K562 (cell line): ENCODE data around the gene RNASE8. TPM values are rescaled to one million over a fixed set of nuclear protein-coding genes. Genes with fewer than 3 reads are reported as not detected.

Experiments used
- ATAC-seq: fragments of 200-7000 bp; cut with Tn5 transposase; 3 replicates; pipeline ENCODE4 v1.9.1; 2020; ENCODE audit warnings: moderate library complexity
- BruUV-seq: library from RNA; stranded (reverse); fragments of 400-500 nt; replicated peaks from 2 replicates; lab custom pipeline; 2021; lab: Mats Ljungman, UMichigan
- CTCF ChIA-PET: fragments of 300-600 bp; formaldehyde crosslinking; extraction: SDS; loops from one replicate; lab custom pipeline; 2021; ENCODE audit warnings: low intra/inter-chr PET ratio; lab: Yijun Ruan, JAX
- POLR2A ChIA-PET: fragments of 300-600, 350-650 bp; sonication (Branson Sonifier 250); formaldehyde crosslinking; extraction: SDS; loops from one replicate; lab custom pipeline; 2021; ENCODE audit warnings: antibody characterized with exemption, inconsistent platforms; lab: Yijun Ruan, JAX
- DNase-seq, 4 experiments: peaks; one replicate each; pipeline versions ENCODE4 v3.0.0 to v3.0.0-alpha.2; 2011 to 2018; ENCODE audit warnings: low spot score in 3 of 4, mixed read lengths in 3 of 4; ENCODE audit errors: extremely low read depth in 1 of 4
- FAIRE-seq: peaks from 2 replicates; lab custom pipeline; 2011; peaks lifted over from hg19 to GRCh38; lab: Jason Lieb, UNC
- H2AFZ ChIP-seq: 2 replicates; pipeline ENCODE4 v1.6.0; 2011; ENCODE audit warnings: low read depth, low read length, control low read depth, inconsistent platforms
- H3K27ac ChIP-seq: fragments of 200-600 bp; 3 replicates; pipeline ENCODE4 v1.8.0; 2011; ENCODE audit warnings: low read depth, mild to moderate bottlenecking, control low read depth, inconsistent platforms, low read length, moderate library complexity, mixed read lengths; ENCODE audit errors: extremely low read depth
- H3K27me3 ChIP-seq, 2 experiments: fragments of 300-600 bp in 1 of 2; 2 replicates in 1 of 2; 3 replicates in 1 of 2; pipeline versions ENCODE4 v1.6.0 to v1.8.0; 2011; ENCODE audit warnings: inconsistent platforms in 2 of 2, low read length in 2 of 2, mild to moderate bottlenecking in 1 of 2, mixed read lengths in 1 of 2, moderate library complexity in 1 of 2; ENCODE audit not compliant: control insufficient read depth in 2 of 2, insufficient read depth in 2 of 2
- H3K36me3 ChIP-seq: fragments of 300-600 bp; 3 replicates; pipeline ENCODE4 v1.8.0; 2011; ENCODE audit warnings: mild to moderate bottlenecking, low read length, inconsistent platforms; ENCODE audit not compliant: control insufficient read depth, insufficient read depth
- H3K4me1 ChIP-seq, 2 experiments: fragments of 200-600 bp in 1 of 2; replicated peaks in 1 of 2; 2 replicates in 1 of 2; 3 replicates in 1 of 2; pipeline versions ENCODE4 v1.5.1 to v1.8.0; 2011; ENCODE audit warnings: inconsistent platforms in 2 of 2, low read length in 2 of 2, mild to moderate bottlenecking in 1 of 2, mixed read lengths in 1 of 2, moderate library complexity in 1 of 2; ENCODE audit not compliant: control insufficient read depth in 2 of 2, insufficient read depth in 2 of 2
- H3K4me2 ChIP-seq: 2 replicates; pipeline ENCODE4 v1.6.1; 2011; ENCODE audit warnings: low read length, control low read depth, inconsistent platforms, mixed read lengths; ENCODE audit not compliant: insufficient read depth
- H3K4me3 ChIP-seq: fragments of 200-600 bp; sonication (generic), shearing (Covaris generic); 2 replicates; pipeline ENCODE4 v1.5.1; 2016; ENCODE audit warnings: control low read depth, inconsistent platforms
- H3K79me2 ChIP-seq: fragments of 200-600 bp; 3 replicates; pipeline ENCODE4 v1.8.0; 2011; ENCODE audit warnings: low read length, inconsistent platforms; ENCODE audit not compliant: control insufficient read depth, insufficient read depth
- H3K9ac ChIP-seq, 2 experiments: 2 replicates each; pipeline versions ENCODE4 v1.6.0 to v1.6.1; 2011; ENCODE audit warnings: low read depth in 2 of 2, low read length in 2 of 2, control low read depth in 1 of 2, inconsistent platforms in 1 of 2, mild to moderate bottlenecking in 1 of 2, mixed read lengths in 1 of 2; ENCODE audit not compliant: insufficient read depth in 1 of 2
- H3K9me1 ChIP-seq: one replicate; pipeline ENCODE4 v1.6.0; 2011; ENCODE audit warnings: inconsistent platforms, mild to moderate bottlenecking, low read length, moderate library complexity; ENCODE audit not compliant: control insufficient read depth, insufficient read depth
- H3K9me3 ChIP-seq: replicated peaks from 2 replicates; pipeline ENCODE4 v1.5.1; 2011; ENCODE audit warnings: low read depth, low read length, inconsistent platforms; ENCODE audit not compliant: control insufficient read depth, insufficient read depth
- H4K20me1 ChIP-seq: replicated peaks from 2 replicates; pipeline ENCODE4 v1.6.1; 2011; ENCODE audit warnings: low read length, inconsistent platforms, mixed read lengths; ENCODE audit not compliant: control insufficient read depth, insufficient read depth
- CHD4 ChIP-seq: fragments of 200-600 bp; sonication (generic); IDR thresholded peaks from 3 replicates; pipeline ENCODE4 v1.6.1; 2012; ENCODE audit warnings: low read depth, mild to moderate bottlenecking, mixed read lengths, low read length, inconsistent platforms; ENCODE audit not compliant: insufficient read depth, insufficient replicate concordance, poor library complexity, severe bottlenecking
- DIDO1 ChIP-seq: fragments of 450-650 bp; IDR thresholded peaks from 2 replicates; pipeline ENCODE4 v1.6.1; 2016; ENCODE audit warnings: low read depth, missing biosample characterization, missing genetic modification characterization
- HNRNPH1 ChIP-seq: fragments of 200-400 bp; formaldehyde crosslinking; optimal IDR thresholded peaks from 2 replicates; pipeline ENCODE3; 2017; ENCODE audit warnings: low read depth, mild to moderate bottlenecking, low read length, moderate library complexity
- HNRNPK ChIP-seq: fragments of 200-400 bp; formaldehyde crosslinking; IDR thresholded peaks from one replicate; pipeline ENCODE4 v1.6.1; 2018; ENCODE audit warnings: mild to moderate bottlenecking, low read depth, low read length; ENCODE audit not compliant: poor library complexity, severe bottlenecking
- NR4A1 ChIP-seq, 2 experiments: fragments of 250-450 bp in 1 of 2; fragments of 450-650 bp in 1 of 2; sonication (Bioruptor Pico) in 1 of 2; IDR thresholded peaks; 2 replicates each; pipeline versions ENCODE4 v1.4.0 to v1.6.1; 2016 to 2020; ENCODE audit warnings: mild to moderate bottlenecking in 2 of 2, missing compliant biosample characterization in 1 of 2, missing genetic modification characterization in 1 of 2, moderate library complexity in 1 of 2
- PHF21A ChIP-seq: fragments of 450-650 bp; IDR thresholded peaks from 2 replicates; pipeline ENCODE4 v1.6.1; 2017; ENCODE audit warnings: low read depth, borderline replicate concordance
- POLR3G ChIP-seq: IDR thresholded peaks from 2 replicates; pipeline ENCODE4 v1.6.1; 2011; ENCODE audit not compliant: insufficient read length, insufficient replicate concordance; ENCODE audit errors: extremely low read depth
- RBM17 ChIP-seq: fragments of 200-400 bp; formaldehyde crosslinking; IDR thresholded peaks from 2 replicates; pipeline ENCODE4 v1.6.1; 2017; ENCODE audit warnings: low read depth, mild to moderate bottlenecking, low read length, borderline replicate concordance
- RHOXF2B ChIP-seq: fragments of 250-450 bp; sonication (Bioruptor Pico); conservative IDR thresholded peaks from 2 replicates; pipeline ENCODE4 v1.5.1; 2021
- SMAD3 ChIP-seq: fragments of 450-650 bp; formaldehyde crosslinking; conservative IDR thresholded peaks from 2 replicates; pipeline ENCODE4 v1.4.0; 2020; ENCODE audit warnings: mild to moderate bottlenecking
- TSC22D4 ChIP-seq: fragments of 450-650 bp; IDR thresholded peaks from 2 replicates; pipeline ENCODE4 v1.6.1; 2016; ENCODE audit warnings: missing genetic modification characterization, missing biosample characterization, control low read depth
- ZC3H8 ChIP-seq: fragments of 450-650 bp; IDR thresholded peaks from 2 replicates; pipeline ENCODE4 v1.6.1; 2017
- ZNF551 ChIP-seq: fragments of 250-450 bp; sonication (Bioruptor Pico); IDR thresholded peaks from 2 replicates; pipeline ENCODE4 v1.5.0; 2021; ENCODE audit warnings: mild to moderate bottlenecking, moderate library complexity
- ZNF644 ChIP-seq: fragments of 200-800 bp; sonication (Bioruptor generic); IDR thresholded peaks from 2 replicates; pipeline ENCODE4 v1.6.1; 2016; ENCODE audit warnings: low read depth, missing genetic modification characterization, missing compliant biosample characterization
- ZNF778 ChIP-seq: fragments of 450-650 bp; formaldehyde crosslinking; IDR thresholded peaks from 2 replicates; pipeline ENCODE4 v1.4.0; 2020; ENCODE audit warnings: mild to moderate bottlenecking, moderate library complexity
- ZNF830 ChIP-seq: fragments of 250-450 bp; sonication (Bioruptor Pico); IDR thresholded peaks from 2 replicates; pipeline ENCODE4 v1.5.0; 2021; ENCODE audit warnings: mild to moderate bottlenecking
- WGBS: fragments of 100-300 bp; shearing (Covaris generic); methylation state at CpG from one replicate; pipeline ENCODE4 v1.1.6; 2016; ENCODE audit warnings: low coverage, mixed read lengths; ENCODE audit not compliant: insufficient coverage; ENCODE audit errors: missing lambda C conversion rate; 5-methylcytosine and 5-hydroxymethylcytosine counted together
- in situ Hi-C: fragments of 300-500 bp; cut with MboI; formaldehyde crosslinking; loops from 4 replicates; pipeline ENCODE4 v1.15.0; 2018; ENCODE audit warnings: inconsistent platforms, mixed read lengths
- intact Hi-C: fragments of 100-400 bp; cut with micrococcal nuclease; formaldehyde crosslinking; loops from 2 replicates; pipeline ENCODE4 v1.14.2; 2022
- polyA plus RNA-seq, 8 experiments: library from polyadenylated mRNA; depleted of rRNA in 4 of 8; stranded (reverse) in 5 of 8; unstranded in 3 of 8; fragments of >200 nt; fragmentation: Nextera tagmentation in 2 of 8; fragmentation: Illumina TruSeq in 1 of 8; extraction: Ambion mirVana in 2 of 8; extraction: Trizol in 1 of 8; gene quantifications; 2 replicates each; pipeline versions ENCODE4 v1.2.1 to v1.2.3, GENCODE V29; 2011 to 2014; ENCODE audit warnings: inconsistent platforms in 1 of 8, missing spikeins in 1 of 8
- total RNA-seq, 7 experiments: library from RNA; depleted of rRNA in 6 of 7; stranded (reverse); fragments of >200 nt in 6 of 7; fragmentation: Illumina TruSeq in 2 of 7; extraction: Trizol in 2 of 7; gene quantifications; 2 replicates each; pipeline versions ENCODE4 v1.2.1 to v1.2.3, GENCODE V29; 2011 to 2021; ENCODE audit warnings: low replicate concordance in 1 of 7

Gene RNASE8
- total and polyA plus RNA-seq, 9 of the 15 experiments (the other 6 are each of a cell fraction or from before 2014, with no cell fraction given), result not detected

GRCh38 chr14:21029917-21030316 lies 27.7 kb upstream of the RNASE8 start, which contains the start of gene TPPP2:
Gene TPPP2, plus strand, starts transcription at chr14:21030217. Its CDS starts 365 bp downstream, at chr14:21030582.
- no peak for TF ChIP-seq ZNF551 (CRISPR knock-in tag)
- TF ChIP-seq PHF21A, result no peak
- no peak for TF ChIP-seq ZNF778 (CRISPR knock-in tag)
- no peak for TF ChIP-seq TSC22D4 (tag)
- no peak for TF ChIP-seq POLR3G
- H3K27me3 ChIP-seq, result no peaks in the 10 kb centered on the region
- no peak within 1 kb of the TSS for H3K9ac ChIP-seq
- ChIA-PET CTCF (no interaction called here), POLR2A (no interaction called here)
- no peak within 1 kb of the TSS for H3K4me2 ChIP-seq
- intact Hi-C loops (no loop called here), in situ Hi-C loops (no loop called here)
- BruUV-seq, result no TSS peak
- H4K20me1 ChIP-seq, result no peaks in the 10 kb centered on the region
- ATAC-seq (no peak), FAIRE-seq (no peak), DNase-seq (no peak)
- no peak within 1 kb of the TSS for H2AFZ ChIP-seq
- no peaks in the 10 kb centered on the region for H3K79me2 ChIP-seq
- no peaks in the 10 kb centered on the region for H3K36me3 ChIP-seq
- H3K9me3 ChIP-seq, result no peaks in the 10 kb centered on the region
- H3K9me1 ChIP-seq, result peaks cover 2% of the 10 kb centered on the region
- H3K27ac ChIP-seq, result no peak within 1 kb of the TSS
- WGBS, result 88% methylated on average over 1 of the region's 5 CpGs
- H3K4me3 ChIP-seq, result no peak within 1 kb of the TSS
- H3K4me1 ChIP-seq, result peaks cover 20 to 27% of the 10 kb centered on the region in 2 experiments

- 72% methylated on average over 11 of the region's 12 CpGs for WGBS
- POLR2A ChIA-PET, result no interaction called here
- Histone ChIP-seq H3K9me3 (no peaks in the 10 kb centered on the region), H3K9me1 (peaks cover 2% of the 10 kb centered on the region), H3K79me2 (no peaks in the 10 kb centered on the region), H2AFZ (no peak overlapping the region), H3K9ac (no peak overlapping the region), H3K4me1 (peaks cover 14 to 27% of the 10 kb centered on the region in 2 experiments), H3K27ac (no peak overlapping the region), H3K27me3 (no peaks in the 10 kb centered on the region), H4K20me1 (no peaks in the 10 kb centered on the region), H3K36me3 (no peaks in the 10 kb centered on the region), H3K4me2 (no peak overlapping the region), H3K4me3 (no peak overlapping the region)
- intact Hi-C loops, result no loop called here
- in situ Hi-C loops, result no loop called here
- ATAC-seq (no peak), DNase-seq (no peak), FAIRE-seq (no peak)
- BruUV-seq, result no TSS peak
- CTCF ChIA-PET, result no interaction called here
- no peak for TF ChIP-seq HNRNPK
- no peak for TF ChIP-seq ZNF830 (CRISPR knock-in tag)
- TF ChIP-seq RHOXF2B (CRISPR knock-in tag), result no peak
- no peak for TF ChIP-seq NR4A1 (CRISPR knock-in tag; IDR thresholded peaks at IDR 0.05)
- no peak for TF ChIP-seq NR4A1 (tag; IDR thresholded peaks at IDR 0.05)
- TF ChIP-seq ZNF644 (tag), result no peak
- TF ChIP-seq RBM17, result no peak
- no peak for TF ChIP-seq ZC3H8
- TF ChIP-seq DIDO1 (tag), result no peak
- no peak for TF ChIP-seq SMAD3 (CRISPR knock-in tag)
- TF ChIP-seq HNRNPH1, result no peak
- no peak for TF ChIP-seq CHD4
These were observed 27.1 kb upstream of the RNASE8 start for GRCh38 chr14:21030531-21030930.
